Right ventricle myocardium superior (tissue), 1 donor: ENCODE data around the gene TBC1D19. TPM values are rescaled to one million over a fixed set of nuclear protein-coding genes. Genes with fewer than 3 reads are reported as not detected.

Experiments
- ATAC-seq: fragments of 200-7000 bp; cut with Tn5 transposase; one replicate; pipeline ENCODE4 v1.9.1; 2020; ENCODE audit warnings: mild to moderate bottlenecking; ENCODE audit not compliant: poor library complexity
- DNase-seq: peaks from one replicate; pipeline ENCODE4 v3.0.0-alpha.2; 2020
- intact Hi-C: fragments of 100-400 bp; cut with DNase I; formaldehyde crosslinking; loops from one replicate; pipeline ENCODE4 v1.11.2; 2022
- total RNA-seq: library from RNA; stranded (reverse); fragmentation: NEBNext Ultra II Directional; extraction: Animal tissue kit (Norgen Biotek cat#: 25700); gene quantifications from one replicate; pipeline ENCODE4 v1.2.1, GENCODE V29; 2021
- donor health status: DM: no; HTN: yes; CAD: no; lungs with severe emphysema.

The TBC1D19 gene
- total RNA-seq, 1 donor from 2014 or later = 7.7 TPM

DNA sequence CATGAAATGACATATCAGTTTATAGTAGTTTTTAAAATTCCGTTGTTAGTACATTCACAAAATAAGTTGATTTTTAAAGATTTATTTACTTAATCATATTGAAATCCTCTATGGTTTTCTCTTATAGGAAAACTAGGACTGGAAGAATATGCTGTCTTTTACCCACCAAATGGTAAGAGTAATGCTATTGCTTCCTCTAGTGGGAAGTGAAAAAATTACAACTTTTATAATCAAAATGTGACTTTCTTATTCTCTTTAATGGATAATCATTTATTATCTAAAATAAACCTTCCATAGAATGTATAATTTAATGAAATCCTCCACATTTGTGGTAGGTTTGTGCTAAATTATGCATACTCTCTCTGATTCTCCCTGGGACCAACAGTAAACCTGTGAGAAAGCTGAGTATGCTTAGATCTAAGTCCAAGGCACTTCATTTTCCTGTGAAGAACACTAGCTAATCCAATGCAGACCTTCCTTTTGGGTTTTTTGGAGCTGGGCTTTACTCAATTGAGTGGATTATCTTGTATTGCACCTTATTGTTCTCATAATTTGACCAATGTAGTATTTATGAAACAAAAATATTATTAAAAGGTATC lies 136.2 kb downstream of the TBC1D19 start:
- no peak for DNase-seq
- ATAC-seq = no peak
- intact Hi-C loops = no loop called here

DNA sequence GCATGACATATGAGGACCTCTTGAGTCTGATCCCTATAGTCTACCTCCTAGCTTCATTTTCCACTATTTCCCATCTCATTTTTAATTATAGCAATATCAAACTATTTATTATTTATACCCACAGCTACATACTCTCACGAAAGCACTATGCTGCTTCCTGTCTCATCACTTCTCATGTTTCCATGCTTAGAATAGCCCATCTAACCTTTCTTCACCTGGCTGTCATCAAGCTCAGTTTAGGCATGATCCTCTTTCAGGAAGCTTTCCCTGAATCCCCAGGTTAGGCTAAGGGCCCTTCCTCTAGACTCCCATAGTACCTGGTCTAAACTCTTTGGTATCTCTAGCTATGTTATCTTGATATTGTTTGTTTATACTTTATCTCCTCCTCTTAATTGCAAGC lies 137.8 kb downstream of the TBC1D19 start:
- no peak for DNase-seq
- no peak for ATAC-seq

DNA sequence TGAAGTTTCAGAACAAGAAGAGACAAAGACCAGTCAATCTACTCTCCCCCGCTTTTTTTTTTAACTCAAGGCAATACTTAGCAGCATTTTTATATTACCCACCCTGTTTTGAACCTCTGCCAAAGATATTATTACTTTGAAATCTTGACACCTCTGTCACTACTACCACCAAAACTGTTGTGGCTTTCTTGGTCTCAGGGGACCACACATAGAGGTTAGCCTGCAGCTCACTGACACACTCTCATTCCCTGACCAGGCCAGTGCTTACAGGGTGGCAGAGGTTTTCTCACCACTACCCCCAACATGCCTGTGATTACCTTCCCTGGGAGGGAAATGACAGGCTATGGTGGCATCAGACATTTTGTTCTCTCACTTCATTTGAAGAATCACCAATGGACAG lies 139.3 kb downstream of the TBC1D19 start:
- intact Hi-C loops = no loop called here

More for the DNA sequence above, 137.8 kb downstream of the TBC1D19 start:
- intact Hi-C loops = no loop called here

DNA sequence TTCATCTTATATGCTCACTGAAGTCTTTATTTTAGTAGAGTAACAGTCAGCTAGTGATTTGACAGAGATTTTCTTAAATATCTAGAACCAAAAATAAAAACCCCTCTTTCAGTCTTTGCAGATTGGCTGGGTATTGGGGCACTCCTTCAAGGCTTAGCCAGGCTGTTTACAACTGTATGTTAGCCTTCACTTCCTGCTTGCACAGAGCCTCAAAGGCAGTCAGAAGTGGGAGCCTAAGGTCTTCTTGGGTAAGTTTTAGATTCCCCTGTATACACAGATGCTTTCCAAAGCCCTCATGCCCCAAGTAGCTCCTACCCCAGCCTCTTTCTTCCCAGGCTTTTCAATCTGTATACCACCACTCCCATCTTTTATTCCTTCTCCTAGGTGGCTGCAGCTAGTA lies 140.7 kb downstream of the TBC1D19 start:
- no peak for ATAC-seq
- intact Hi-C loops = no loop called here
- no peak for DNase-seq

More for the DNA sequence above, 139.3 kb downstream of the TBC1D19 start:
- ATAC-seq = no peak
- DNase-seq = no peak

DNA sequence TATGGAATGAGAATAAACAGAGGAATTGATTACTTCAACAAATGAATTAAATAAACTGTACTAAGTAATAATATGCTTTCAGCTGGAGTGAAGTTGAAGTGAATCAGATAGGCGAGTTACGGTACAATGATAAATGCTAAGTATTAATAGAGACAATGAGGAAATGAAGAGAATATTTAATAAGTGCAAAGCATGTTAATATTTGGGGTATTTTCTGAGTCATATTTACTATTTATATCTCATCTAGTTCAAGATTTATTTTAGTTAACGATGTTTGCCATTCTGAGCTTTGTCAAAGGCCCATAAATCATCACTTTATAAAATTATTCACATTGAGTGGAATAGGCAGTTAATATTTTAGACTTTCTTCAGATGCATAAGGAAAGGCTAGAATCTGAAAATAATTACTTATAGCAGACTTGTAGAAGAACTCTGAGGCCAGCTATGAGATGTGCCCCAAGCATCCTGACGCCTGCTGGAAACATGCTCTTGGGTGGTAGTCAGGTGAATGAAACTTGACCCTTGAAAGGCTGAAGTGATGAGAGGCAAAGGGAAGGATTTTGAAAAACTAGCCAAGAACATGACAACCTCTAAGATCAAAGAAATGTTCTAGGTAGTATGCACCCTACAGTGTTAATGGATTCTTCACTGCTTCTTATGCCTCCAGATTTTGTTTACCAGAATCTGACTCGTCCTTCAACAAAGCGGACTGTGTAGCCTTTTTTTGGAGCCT lies 142.9 kb downstream of the TBC1D19 start:
- intact Hi-C loops = no loop called here
- no peak for DNase-seq
- no peak for ATAC-seq

DNA sequence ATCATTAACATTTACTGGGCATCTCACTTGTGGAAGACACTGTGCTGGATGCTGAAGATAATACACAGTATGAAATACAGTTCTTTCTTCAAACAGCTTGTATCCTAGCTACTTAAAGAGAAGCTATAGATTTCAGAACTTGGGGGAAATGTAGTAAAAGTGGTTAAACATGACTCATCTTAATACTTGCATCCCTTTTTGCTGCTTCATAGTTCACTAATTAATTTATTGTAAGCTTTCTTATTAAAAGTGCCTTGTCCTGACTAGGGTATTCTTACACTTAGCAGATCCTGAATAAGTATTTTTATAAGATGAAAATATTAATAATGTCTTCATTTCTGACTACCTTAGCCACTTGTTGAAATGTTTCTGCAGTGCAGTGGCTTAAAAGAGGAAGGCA lies 144.0 kb downstream of the TBC1D19 start:
- intact Hi-C loops = no loop called here
- DNase-seq = no peak
- ATAC-seq = no peak

DNA sequence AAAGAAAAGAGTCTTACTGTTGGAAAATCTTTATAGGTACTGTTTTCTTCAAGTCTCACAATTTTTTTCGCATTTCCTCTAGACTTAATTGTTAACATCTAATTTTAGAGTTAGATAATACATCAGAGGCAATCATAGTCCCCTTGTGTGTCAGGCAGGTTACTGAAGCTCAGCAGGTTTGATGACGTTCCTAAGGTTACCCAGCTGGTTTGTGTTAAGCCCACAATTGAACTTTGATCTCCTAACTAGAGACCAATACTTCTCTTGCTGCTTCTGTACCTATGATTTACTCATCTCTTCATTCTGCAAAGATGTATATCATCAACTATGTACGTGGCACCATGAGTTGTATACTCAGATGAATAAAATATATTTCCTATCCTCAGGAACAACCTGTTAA lies 145.1 kb downstream of the TBC1D19 start:
- DNase-seq (no peak), ATAC-seq (no peak)
- intact Hi-C loops = no loop called here

DNA sequence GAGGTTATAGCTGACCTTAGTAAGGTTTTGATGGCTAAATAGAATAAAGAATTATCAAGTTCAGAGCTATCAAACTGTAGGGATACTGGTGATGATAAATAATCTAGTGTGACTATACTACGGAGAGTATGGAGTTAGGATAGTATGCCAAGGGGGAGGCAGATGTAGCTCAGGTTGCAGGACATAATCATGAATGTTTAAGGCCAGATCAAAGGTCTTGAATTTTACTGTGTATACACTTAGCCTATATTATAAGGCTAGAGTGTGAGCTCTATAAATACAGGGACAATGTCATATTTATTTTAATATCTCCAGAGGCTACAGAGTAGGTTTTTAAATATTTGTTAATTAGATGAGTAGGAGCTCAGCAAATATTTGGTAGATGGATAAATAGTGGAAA lies 145.7 kb downstream of the TBC1D19 start:
- no peak for ATAC-seq
- intact Hi-C loops = no loop called here

DNA sequence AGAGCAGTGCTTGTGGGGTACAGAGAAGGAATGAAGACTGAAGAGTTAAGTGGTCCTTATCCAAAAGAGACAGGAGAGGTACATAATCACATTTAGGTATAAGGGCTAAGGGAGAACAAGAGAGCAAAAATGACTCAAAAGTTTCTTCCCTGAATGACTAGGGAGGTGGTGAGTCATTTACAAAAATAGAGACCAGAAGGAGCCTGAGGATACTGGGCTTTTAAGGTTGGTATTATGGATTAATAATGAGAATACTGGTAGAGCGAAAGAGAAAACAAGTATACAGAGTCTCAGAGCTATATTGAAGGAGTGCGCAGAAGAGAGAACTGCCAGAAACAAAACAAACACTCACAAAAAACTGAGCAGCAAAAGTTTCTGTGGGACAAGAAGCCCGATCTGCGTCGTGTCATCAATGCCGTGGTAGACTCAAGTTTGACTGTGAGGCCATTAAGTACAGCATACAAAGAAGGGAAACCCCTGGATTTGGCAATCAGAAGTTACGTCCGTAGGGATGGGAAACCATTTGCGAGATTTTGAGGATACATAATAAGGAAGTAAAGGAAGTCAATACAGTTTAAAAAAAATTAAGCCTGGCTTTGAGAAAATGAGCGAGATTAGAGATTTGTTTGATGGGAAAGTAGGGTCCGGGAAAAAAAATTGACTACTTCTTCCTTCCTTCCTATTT lies 147.6 kb downstream of the TBC1D19 start:
- intact Hi-C loops = no loop called here
- ATAC-seq (no peak), DNase-seq (no peak)

More for the DNA sequence above, 145.7 kb downstream of the TBC1D19 start:
- DNase-seq = no peak

DNA sequence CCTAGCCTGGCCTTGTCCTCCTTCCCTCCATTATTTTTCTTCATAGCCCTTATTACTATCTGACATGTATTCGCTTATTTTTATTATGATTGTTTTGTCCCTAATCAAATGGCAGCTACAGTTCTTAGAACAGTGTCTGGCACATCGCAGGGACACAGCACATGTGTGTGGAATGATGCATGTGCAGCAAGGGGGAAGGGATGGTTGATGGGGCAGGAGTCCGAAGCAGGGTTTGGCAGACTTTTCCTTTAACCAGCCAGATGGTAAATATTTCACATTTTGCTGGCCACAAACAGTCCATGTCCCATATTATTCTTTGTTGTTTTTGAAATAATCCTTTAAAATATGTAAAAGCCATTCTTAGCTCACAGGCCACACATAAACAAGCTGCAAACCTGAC lies 148.5 kb downstream of the TBC1D19 start:
- no peak for DNase-seq
- ATAC-seq = no peak

DNA sequence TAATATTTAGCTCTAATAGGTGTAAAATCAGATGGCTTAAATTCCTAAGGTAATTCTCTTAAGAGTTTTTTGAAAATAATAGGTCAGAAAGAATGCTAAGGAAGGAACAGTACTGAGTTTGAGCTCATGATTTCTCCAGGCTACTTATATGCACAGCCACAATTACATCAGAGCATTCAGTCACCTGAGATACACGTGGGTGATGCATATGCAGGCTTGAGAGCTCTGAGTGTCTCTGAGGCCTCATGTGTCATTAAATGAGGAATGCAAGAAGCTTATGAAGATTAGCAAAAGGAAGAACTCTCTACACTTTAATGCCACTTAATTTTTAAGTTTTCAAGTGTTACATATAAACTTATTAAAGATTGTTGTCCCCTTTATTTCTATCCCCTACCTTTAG lies 152.7 kb downstream of the TBC1D19 start:
- no peak for DNase-seq
- no peak for ATAC-seq
- intact Hi-C loops = no loop called here

More for the DNA sequence above, 148.5 kb downstream of the TBC1D19 start:
- intact Hi-C loops = no loop called here

DNA sequence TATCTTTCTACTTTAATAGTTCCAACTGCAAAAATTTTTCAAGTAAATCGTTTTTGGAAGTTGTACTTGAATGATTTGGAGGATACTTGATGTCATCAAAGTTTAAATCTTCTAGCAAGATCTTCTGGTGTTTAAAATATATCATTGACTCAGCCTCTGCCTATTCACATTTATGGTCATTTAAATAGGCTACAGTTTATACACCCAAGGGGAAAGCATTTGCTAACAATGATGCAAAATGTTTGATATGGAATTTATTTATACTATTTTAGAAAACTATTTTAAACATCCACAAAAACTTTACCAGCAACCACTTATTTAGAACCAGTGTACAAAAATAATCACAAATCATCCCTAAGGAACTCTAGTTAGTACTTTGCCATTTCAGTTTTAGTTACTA lies 153.5 kb downstream of the TBC1D19 start:
- DNase-seq (no peak), ATAC-seq (no peak)
- intact Hi-C loops = no loop called here

DNA sequence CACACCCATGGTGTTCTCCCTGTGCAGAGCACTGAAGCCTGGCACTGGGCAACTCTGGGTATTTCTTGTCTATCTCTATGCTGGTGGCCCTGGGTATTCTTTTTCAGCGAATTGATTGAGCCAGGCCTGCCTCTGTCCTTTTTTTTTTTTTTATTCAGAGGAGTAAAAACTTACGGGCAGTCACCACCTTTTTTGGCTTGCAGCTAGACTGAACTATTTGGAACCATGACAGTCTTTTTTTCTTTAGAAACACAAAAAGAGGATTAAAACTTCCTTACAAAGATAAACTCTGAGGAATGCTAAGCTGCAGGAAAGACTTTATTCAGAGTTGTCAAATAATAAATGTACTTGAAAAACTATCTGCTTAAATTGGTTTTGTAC lies 157.6 kb downstream of the TBC1D19 start:
- ATAC-seq (peak; percentile 57), DNase-seq (no peak)
- intact Hi-C loops = no loop called here

DNA sequence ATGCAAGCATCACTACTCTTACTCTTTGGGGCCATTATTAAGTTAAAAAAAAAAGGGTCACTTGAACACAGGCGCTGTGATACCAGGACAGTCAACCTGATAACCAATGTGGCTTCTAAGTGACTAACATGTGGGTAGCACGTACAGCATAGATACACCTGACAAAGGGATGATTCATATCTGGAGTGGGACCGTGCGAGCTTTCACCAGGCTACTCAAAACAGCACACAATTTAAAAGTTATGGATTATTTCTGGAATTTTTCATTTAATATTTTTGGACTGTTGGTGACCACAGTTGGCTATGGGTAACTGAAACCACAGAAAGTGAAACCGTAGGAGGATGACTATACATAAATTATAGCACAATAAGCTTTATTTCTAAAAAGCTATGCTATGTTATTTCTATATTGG lies 162.9 kb downstream of the TBC1D19 start:
- DNase-seq = no peak
- intact Hi-C loops = no loop called here
- ATAC-seq = no peak

DNA sequence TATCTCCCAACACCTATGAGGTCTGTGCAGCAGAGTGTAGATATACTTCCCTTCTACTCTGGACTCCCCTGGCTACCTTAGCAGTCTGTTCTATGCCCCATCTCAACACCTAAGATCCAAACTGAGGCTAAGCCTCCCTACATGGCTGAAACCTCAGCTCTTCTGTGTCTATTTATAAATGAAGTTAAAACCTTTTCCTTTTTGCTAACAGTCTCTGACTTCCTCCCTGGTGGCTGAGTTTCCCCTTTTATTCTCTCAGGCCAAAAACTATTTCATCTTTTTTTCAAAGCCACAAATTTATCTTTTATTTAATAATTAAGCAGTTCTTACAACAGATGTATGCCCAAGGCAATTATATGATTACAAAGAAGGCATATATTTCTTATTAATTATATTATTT lies 164.9 kb downstream of the TBC1D19 start:
- ATAC-seq = no peak
- intact Hi-C loops = no loop called here
- no peak for DNase-seq

DNA sequence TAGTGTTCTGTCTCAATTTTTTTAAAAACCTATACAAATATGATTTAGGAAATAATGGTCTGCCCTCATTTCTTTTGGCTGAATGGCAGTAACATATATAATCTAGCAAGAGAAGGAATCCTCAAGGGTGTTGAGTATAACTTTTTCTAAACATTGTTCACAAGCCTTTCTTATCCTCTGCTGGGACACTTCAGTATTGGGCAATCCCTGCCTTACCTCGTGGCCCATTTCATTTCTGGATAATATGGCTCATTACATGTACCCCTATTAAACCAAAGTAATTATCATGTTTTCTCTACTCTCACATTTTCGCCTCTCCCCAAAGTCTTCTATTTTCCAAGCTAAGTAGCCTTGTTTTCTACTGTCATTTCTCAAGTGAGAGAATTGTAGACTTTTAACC lies 166.0 kb downstream of the TBC1D19 start:
- DNase-seq (no peak), ATAC-seq (no peak)
- intact Hi-C loops = no loop called here

DNA sequence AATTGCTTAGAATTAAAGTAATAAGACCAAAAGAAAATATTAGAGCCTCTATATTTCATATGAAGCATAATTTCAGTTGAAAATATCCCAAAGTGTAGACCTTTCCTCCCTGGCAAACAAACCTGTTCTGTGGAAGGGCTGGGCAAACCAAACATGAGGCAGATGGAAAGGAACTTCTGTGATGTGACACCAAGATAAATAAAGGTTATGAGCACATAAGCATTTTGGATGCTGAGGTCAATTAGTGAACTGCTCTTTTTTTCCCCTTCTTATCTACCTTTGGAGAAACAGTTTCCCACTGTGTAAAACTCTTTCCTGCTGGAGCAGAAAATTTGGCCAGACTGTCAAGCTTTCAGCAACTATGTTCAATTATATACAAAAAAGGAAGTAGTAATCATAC lies 167.1 kb downstream of the TBC1D19 start:
- ATAC-seq (no peak), DNase-seq (no peak)
- intact Hi-C loops = no loop called here

DNA sequence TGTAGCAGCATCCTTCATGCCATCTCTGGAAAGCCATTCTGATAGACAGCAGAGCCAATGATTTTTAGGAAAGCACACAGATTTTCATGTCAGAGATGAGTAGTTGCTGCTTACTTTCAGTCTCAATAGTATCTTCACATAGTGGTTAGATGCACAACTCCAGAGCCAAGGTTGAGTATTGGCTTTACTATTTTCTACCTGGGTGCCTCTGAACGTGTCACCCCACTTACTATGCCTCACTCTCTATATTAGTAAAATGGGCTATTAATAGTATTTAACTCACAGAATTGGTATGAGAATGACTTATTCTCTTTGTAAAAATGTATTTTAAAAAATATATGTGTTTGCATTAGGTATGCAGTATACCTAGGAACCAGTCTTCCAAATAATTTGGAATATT lies 168.0 kb downstream of the TBC1D19 start:
- intact Hi-C loops = no loop called here
- DNase-seq = no peak
- ATAC-seq = no peak

DNA sequence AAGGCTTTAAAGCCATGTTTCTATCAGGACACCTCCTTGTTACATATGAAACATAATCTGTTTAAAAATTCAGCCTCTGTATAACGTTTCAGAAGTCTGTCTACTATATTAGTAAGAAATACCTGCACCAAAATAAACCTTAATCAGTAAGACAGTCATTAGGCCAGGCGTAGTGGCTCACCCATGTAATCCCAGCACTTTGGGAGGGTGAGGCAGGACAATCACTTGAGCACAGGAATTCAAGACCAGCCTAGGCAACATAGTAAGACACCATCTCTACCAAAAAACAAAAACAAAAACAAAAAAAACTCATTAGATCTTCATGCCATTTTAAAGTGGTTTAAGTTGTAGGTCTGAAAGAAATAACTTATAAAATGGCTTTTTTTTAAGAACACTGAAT lies 169.3 kb downstream of the TBC1D19 start:
- ATAC-seq = peak; percentile 52
- no peak for DNase-seq
- intact Hi-C loops = no loop called here

DNA sequence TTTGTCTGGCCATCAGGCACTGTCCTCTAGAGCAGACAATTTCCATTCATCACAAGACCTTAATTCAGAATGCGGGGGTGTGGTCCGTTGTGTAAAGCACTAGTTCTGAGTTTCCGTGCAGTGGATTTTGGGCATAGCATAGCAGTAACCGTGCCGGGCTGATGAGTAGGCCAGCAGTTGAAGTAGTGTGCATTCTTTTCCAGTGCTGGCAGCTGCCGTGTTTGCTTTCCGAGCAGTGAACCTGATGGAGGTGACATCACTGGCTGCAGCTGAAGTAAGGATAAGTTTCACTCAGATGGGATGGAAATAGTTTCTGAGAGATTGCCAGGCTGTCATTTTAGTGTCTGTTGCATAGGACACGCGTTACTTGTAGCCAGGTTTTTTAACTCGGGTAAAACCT lies 169.7 kb downstream of the TBC1D19 start:
- intact Hi-C loops = no loop called here
- peak; percentile 98 for ATAC-seq
- peak; percentile 52 for DNase-seq
